Smooth muscle cell of the brain vasculature (primary cell): ENCODE data around the gene TECR.

ENCODE experiments used
- DNase-seq: peaks from one replicate; pipeline ENCODE4 v3.0.0-alpha.2; 2012; ENCODE audit warnings: low read depth, low spot score

Gene TECR

DNA sequence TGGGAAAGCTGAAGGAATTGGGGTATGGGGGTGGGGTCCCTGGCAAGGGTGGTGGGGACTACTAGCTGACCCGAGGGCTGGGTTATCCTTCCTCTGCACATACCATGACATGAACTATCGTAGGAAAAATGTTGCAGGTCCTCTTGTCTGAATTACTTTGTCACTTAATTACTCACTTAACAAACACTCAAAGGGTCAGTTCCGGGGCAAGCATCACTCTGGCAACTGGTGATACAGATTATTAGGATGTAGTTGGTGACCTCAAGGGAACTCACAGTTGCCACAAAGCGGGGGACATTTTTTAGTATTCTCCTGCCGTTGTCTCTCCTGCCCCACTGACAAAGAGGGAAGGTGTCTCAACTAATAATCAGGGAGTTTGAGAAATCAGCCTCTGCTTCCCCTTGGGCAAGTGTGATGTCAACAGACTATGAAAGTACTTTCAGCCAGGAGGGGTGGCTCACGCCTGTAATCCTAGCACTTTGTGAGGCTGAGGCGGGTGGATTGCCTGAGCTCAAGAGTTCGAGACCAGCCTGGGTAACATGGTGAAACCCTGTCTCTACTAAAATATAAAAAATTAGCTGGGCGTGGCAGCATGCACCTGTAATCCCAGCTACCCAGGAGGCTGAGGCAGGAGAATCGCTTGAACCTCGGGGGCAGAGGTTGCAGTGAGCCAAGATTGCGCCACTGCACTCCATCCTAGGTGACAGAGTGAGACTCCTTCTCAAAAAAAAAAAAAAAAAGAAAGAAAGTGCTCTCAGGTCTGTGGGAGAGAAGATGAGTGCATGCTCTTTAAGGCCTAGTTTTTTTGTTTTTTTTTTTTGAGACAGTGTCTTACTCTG, 21.5 kb upstream of the TECR start:
- DNase-seq: no peak

GRCh38 chr19:14510311-14511228, 18.8 kb upstream of the TECR start:
- DNase-seq: no peak

- DNase-seq: no peak
These were observed 18.2 kb upstream of the TECR start for GRCh38 chr19:14511229-14511593.

- DNase-seq: no peak
These were observed 16.9 kb upstream of the TECR start for GRCh38 chr19:14512406-14512961.

GRCh38 chr19:14514215-14514863, 15.1 kb upstream of the TECR start:
- no peak for DNase-seq

DNA sequence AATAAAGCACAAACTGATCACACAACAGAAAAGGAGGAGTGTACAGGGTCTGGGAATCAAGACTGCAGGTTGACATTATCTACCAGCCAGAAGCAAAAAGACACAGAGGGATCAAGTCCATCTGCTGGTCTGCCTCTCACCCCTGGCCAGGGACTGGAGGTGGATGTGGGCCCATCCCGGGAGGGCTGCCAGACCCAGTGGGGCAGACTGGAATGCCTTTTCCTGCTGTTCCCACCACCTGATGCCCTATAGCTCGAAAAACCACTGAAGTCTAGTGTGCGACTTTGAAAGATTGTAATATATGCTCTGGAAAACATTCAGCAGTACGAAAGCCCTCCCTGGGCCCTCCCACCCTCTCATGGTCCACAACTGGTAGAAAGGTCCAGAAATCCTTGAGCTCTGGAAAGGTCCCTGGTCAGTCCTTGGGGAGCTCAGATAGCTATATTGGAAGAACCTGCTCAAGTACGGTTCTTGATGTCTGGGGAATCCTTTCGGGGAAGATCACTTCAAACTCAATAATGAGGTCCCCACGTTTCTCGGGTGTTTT, 13.8 kb upstream of the TECR start:
- no peak for DNase-seq

- DNase-seq: no peak
These were observed 13.3 kb upstream of the TECR start for GRCh38 chr19:14516048-14516534.

DNA sequence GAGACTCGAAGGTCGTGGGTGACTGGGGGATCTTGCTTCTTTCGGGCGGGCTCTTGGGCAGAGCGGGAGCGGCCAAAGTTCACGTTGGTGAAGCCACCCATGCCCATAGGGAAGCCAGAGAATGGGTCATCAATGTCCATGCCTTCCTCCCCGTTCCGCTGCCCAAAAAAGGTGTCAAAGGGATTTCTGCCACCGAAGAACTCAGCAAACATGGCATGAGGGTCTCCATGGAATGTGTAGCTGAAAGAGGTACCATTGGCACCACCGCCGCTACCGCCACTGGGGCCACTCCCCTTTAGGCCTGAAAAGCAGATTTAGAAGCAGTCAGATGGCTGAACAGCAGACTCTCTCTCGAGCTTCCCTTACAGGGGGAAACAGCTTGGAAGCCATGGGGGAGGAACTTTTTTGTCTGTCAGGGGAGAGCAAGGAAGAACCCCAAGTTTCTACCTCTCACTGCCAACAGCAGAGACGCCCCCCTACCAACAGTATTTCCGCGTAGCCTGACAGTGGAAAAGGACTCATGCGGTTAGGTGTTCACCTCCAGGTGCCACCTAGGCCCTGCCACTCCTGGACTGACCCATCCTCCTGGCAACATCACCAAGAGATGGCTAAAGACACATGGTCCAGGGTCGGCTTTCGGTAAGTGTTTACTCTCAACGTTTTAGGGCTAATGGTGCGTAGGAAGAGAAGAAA, 12.5 kb upstream of the TECR start:
- DNase-seq: no peak

DNA sequence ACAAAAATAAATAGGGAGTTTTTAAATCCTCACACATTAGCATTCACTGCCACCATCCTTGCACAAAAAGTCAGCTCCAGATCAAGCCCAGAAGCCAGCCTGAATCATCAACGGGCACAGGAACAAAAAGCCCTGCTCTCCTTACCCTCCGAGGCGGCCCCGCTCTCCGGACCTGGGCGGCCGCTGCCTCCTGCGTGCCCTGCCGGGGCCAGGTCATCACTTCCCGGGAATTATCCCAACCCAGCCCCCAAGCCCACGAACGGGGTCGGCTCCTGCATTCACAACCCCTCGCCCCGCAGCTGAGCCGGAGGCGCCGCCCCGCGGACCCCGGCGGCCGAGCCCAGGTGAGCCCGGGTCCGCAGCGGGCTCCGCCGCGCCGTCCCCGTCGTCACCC, 12.0 kb upstream of the TECR start:
- no peak for DNase-seq

GRCh38 chr19:14517840-14518505, 11.4 kb upstream of the TECR start, which contains the start of gene DNAJB1:
Gene DNAJB1, minus strand, starts transcription at chr19:14518397. Its CDS starts 48 bp downstream, at chr19:14518349.
- DNase-seq: no peak

DNA sequence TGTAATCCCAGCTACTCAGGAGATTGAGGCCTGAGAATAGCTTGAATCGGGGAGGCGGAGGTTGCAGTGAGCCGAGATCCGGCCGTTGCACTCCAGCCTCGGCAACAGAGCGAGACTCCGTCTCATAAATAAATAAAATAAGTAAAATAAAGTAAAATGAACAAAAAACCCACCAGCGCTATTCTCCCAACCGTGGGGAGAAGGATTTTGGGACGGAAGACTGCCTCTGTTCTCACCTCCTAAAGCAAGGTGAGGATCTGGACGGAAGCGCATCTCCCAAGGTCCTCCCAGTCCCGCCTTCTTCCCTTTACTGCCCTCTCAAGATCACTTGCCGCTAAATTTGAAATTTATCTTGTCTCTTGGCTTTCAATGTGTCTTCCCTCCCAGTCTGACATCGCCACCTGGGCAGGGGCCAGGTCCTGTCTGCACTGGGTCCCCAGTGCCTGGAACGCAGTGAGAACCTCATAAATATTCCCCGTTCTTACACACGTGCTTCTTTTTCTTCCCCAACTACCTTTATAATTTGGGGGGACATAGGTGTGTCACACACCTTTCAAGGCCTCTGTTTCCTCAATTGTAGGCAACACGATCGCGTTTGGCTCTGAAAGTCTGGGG, 10.0 kb upstream of the TECR start:
- no peak for DNase-seq

DNA sequence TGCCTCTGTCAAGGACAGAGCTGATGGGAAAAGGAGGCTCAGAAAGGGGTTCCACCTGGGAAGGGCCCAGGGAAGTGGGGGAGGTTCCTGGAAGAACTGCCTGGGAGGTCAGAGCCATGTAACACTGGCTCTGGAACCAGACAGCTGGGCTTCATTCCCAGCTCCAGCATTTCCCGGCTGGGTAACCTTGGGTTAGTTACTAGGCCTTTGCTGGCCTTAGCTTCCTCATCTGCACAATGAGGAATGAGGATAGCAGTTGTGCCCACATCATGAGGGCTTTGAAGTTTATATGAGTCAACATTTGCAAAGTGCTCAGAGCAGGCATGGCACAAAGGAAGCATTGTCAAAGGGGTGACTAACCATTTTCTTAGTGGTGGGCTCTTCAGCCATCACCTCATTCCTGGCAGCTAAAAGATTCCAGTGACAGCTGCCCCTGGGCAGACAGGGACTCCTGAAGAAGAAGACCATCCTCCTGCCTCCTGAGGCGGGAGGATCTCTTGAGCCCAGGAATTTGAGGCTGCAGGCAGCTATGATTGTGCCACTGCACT, 9.5 kb upstream of the TECR start:
- no peak for DNase-seq

DNA sequence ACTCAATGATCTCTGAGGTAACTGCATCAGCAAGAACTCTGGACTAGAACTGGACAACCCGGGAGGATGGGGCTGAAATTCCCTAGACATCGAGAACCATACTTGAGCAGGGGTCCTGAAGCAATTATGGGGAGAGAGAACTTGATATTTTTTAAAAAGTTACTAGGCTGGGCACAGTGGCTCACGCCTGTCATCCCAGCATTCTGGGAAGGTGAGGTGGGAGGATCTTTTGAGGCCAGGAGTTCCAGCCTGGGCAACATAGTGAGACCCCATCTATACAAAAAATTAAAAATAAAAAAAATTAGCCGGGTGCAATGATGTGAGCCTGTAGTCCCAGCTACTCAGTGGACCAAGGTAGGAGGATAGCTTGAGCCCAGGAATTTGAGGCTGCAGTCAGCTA, 8.9 kb upstream of the TECR start:
- no peak for DNase-seq

- no peak for DNase-seq
These were observed 3.7 kb upstream of the TECR start for GRCh38 chr19:14525729-14526128.

- no peak for DNase-seq
These were observed 3.0 kb upstream of the TECR start for GRCh38 chr19:14526423-14526822.

DNA sequence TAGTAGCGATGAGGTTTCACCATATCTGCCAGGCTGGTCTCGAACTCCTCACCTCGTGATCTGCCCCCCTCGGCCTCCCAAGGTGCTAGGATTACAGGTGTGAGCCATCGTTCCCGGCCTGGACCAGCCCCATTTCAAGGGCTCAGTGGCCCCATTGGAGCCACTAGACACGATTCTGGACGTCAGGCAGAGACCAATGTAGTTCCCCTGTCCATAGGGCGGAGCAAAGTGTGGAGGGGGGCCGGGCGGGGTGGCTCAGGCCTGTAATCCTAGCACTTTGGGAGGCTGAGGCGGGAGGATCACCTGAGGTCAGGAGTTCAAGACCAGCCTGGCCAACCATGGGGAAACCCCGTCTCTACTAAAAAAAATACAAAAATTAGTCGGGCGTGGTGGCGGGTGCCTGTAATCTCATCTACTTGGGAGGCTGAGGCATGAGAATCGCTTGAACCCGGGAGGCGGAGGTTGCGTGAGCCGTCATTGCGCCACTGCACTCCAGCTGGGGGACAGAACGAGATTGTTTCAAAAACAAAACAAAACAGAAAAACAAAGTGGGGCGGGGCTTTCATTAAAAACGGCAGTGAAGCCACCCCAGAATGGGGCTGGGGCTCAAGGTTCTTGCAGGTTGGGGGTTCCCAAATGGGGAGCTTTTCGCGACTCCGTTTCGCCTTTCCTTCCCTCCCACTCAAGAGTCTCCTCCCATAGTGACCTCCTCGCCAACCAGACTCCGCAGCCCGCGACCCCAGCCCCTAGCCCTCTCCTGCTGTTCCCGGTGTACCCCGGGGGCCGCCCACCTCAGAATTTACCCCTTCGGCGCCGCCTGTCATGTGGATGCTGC, 758 bp upstream of the TECR start:
- no peak for DNase-seq

DNA sequence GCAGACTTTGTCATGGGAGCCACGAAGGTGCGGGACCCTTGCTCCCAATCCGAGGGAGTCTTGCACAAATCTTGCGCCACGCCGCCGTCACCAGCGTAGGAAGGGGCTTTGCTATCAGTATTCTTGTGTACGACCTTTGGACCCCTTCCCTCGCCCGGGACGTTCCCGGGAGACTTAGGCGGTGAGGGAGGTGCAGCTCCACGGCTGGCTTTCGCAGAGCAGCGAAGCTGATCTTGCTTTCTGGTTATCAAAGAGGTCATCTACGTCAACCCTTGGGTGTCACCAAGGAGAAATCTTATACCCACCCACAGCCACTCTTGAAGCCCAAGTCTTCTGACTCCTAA, 583 bp downstream of the TECR start:
- no peak for DNase-seq

- DNase-seq: no peak
These were observed 1.1 kb downstream of the TECR start for GRCh38 chr19:14530506-14530905.

DNA sequence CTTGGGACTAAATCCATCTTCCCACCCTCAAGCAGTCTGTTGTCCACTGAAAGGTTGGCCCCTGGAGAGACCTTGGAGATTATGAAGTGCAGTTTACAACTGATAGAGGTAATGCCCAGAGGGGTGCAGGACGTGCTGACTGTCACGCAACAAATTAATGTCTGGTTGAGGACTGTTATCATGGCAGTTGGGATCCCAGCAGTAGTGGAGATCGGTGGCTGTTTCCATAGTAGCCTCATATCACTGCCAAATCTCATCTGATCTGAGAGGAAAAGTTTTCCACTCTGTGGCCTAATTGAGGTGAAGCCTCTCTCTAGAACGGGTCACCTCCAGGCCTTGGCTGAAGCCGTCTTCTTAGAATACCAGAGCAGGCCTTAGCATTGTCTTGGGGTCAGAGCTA, 4.1 kb downstream of the TECR start:
- DNase-seq: no peak
